ENCODE measurements around the gene TCTN2. TPM values are rescaled to one million over a fixed set of nuclear protein-coding genes. Genes with fewer than 3 reads are reported as not detected.

The TCTN2 gene
- total RNA-seq, 1 donor from 2014 or later: 15.8 TPM

- Histone ChIP-seq H3K27ac (no peak overlapping the region), H3K4me2 (no peak overlapping the region), H2AFZ (replicated peaks) (no peak overlapping the region), H3K4me1 (no peaks in the 10 kb centered on the region), H3K9me3 (ENCODE audit: low read depth) (no peaks in the 10 kb centered on the region), H4K20me1 (ENCODE audit: low read depth) (no peaks in the 10 kb centered on the region), H3K4me3 (no peak overlapping the region), H3K27me3 (no peaks in the 10 kb centered on the region), H3K36me3 (no peaks in the 10 kb centered on the region), H3K9ac (no peak overlapping the region), H3F3A (ENCODE audit: low read depth) (no peaks in the 10 kb centered on the region), H3K79me2 (ENCODE audit: low read depth) (no peaks in the 10 kb centered on the region)
- no peak overlapping the region for H3K27ac Mint-ChIP-seq
- H3K27me3 Mint-ChIP-seq (ENCODE audit: insufficient read depth, low read depth): no peaks in the 10 kb centered on the region
- H3K9me3 Mint-ChIP-seq: no peaks in the 10 kb centered on the region
- no peaks in the 10 kb centered on the region for H3K4me1 Mint-ChIP-seq
- peaks cover 20% of the 10 kb centered on the region for H3K36me3 Mint-ChIP-seq
- H3K4me3 Mint-ChIP-seq: no peak overlapping the region
- no peak for TF ChIP-seq EZH2 (IDR thresholded peaks at IDR 0.05)
- no peak for TF ChIP-seq EZH2phosphoT487 (IDR thresholded peaks at IDR 0.05)
- TF ChIP-seq CTCF (IDR thresholded peaks at IDR 0.05): no peak
- DNase-seq (ENCODE audit: low spot score): no peak
Measured at GRCh38 chr12:123681605-123682004, 10.7 kb downstream of the TCTN2 start.

- Histone ChIP-seq H3K27ac (no peak overlapping the region), H2AFZ (replicated peaks) (no peak overlapping the region), H3K9ac (no peak overlapping the region), H4K20me1 (ENCODE audit: low read depth) (no peaks in the 10 kb centered on the region), H3K36me3 (no peaks in the 10 kb centered on the region), H3K9me3 (ENCODE audit: low read depth) (no peaks in the 10 kb centered on the region), H3K4me1 (no peaks in the 10 kb centered on the region), H3K4me3 (no peak overlapping the region), H3K4me2 (no peak overlapping the region), H3F3A (ENCODE audit: low read depth) (no peaks in the 10 kb centered on the region), H3K79me2 (ENCODE audit: low read depth) (no peaks in the 10 kb centered on the region), H3K27me3 (no peaks in the 10 kb centered on the region)
- H3K4me3 Mint-ChIP-seq: no peak overlapping the region
- no peak for TF ChIP-seq EZH2phosphoT487 (IDR thresholded peaks at IDR 0.05)
- no peak for TF ChIP-seq CTCF (IDR thresholded peaks at IDR 0.05)
- no peak for TF ChIP-seq EZH2 (IDR thresholded peaks at IDR 0.05)
- no peaks in the 10 kb centered on the region for H3K27me3 Mint-ChIP-seq (ENCODE audit: insufficient read depth, low read depth)
- H3K9me3 Mint-ChIP-seq: no peaks in the 10 kb centered on the region
- peaks cover 15% of the 10 kb centered on the region for H3K36me3 Mint-ChIP-seq
- no peak overlapping the region for H3K27ac Mint-ChIP-seq
- no peaks in the 10 kb centered on the region for H3K4me1 Mint-ChIP-seq
- DNase-seq (ENCODE audit: low spot score): no peak
Measured at GRCh38 chr12:123683964-123684363, 13.1 kb downstream of the TCTN2 start.

- Histone ChIP-seq H4K20me1 (ENCODE audit: low read depth) (no peaks in the 10 kb centered on the region), H3K36me3 (no peaks in the 10 kb centered on the region), H3K4me1 (no peaks in the 10 kb centered on the region), H3K4me3 (no peak overlapping the region), H3K4me2 (no peak overlapping the region), H3K9me3 (ENCODE audit: low read depth) (no peaks in the 10 kb centered on the region), H3K79me2 (ENCODE audit: low read depth) (no peaks in the 10 kb centered on the region), H3K27me3 (no peaks in the 10 kb centered on the region), H3K27ac (no peak overlapping the region), H3F3A (ENCODE audit: low read depth) (no peaks in the 10 kb centered on the region), H3K9ac (no peak overlapping the region), H2AFZ (replicated peaks) (no peak overlapping the region)
- Mint-ChIP-seq H3K9me3 (no peaks in the 10 kb centered on the region), H3K36me3 (peaks cover 18% of the 10 kb centered on the region), H3K27me3 (ENCODE audit: insufficient read depth, low read depth) (no peaks in the 10 kb centered on the region), H3K4me1 (no peaks in the 10 kb centered on the region), H3K27ac (no peak overlapping the region), H3K4me3 (no peak overlapping the region)
- TF ChIP-seq EZH2phosphoT487 (IDR thresholded peaks at IDR 0.05) (no peak), CTCF (IDR thresholded peaks at IDR 0.05) (no peak), EZH2 (IDR thresholded peaks at IDR 0.05) (no peak)
- no peak for DNase-seq (ENCODE audit: low spot score)
Measured at GRCh38 chr12:123686636-123687190, 15.8 kb downstream of the TCTN2 start.
